Upper lobe of left lung (tissue), 4 donors: ENCODE measurements around the gene HIVEP3.

Source experiments
- CTCF ChIP-seq, 6 experiments: fragments of 450-650 bp in 4 of 6; fragments of 200-600 bp in 2 of 6; sonication (generic) in 2 of 6; IDR thresholded peaks; one replicate each; pipeline ENCODE4 v1.5.1; 2016 to 2019; ENCODE audit warnings: antibody characterized with exemption in 6 of 6
- EP300 ChIP-seq, 4 donors: sonication (generic); formaldehyde crosslinking; IDR thresholded peaks; one replicate each; pipeline ENCODE4 v1.5.1; 2017; ENCODE audit warnings: antibody characterized with exemption in 4 of 4, control low read depth in 2 of 4
- POLR2A ChIP-seq, 4 donors: fragments of 450-650 bp; IDR thresholded peaks; one replicate each; pipeline ENCODE4 v1.5.1; 2016 to 2017; ENCODE audit warnings: antibody characterized with exemption in 4 of 4, mild to moderate bottlenecking in 2 of 4

GRCh38 chr1:41792485-41792770 is 126.3 kb downstream of the HIVEP3 start:
- TF ChIP-seq CTCF (IDR thresholded peaks at IDR 0.05): no peak
- TF ChIP-seq POLR2A (IDR thresholded peaks at IDR 0.05): no peak
- no peak for TF ChIP-seq EP300 (IDR thresholded peaks at IDR 0.05)
